Hypothalamus (tissue), 51 donors: Measurements from ENCODE around the gene CYBC1.
A peak's percentile ranks its signal among the peaks of the same experiment; 100 is the strongest.
"Not testable (repeated sequence)": the region's sequence is repeated elsewhere in the genome, so short reads cannot be mapped to it uniquely, and the experiment has no call there.

Experiments
- DNase-seq, 51 donors: peaks; one replicate each; lab custom pipeline; 2025; lab: John Stamatoyannopoulos, UW

Gene CYBC1

DNA sequence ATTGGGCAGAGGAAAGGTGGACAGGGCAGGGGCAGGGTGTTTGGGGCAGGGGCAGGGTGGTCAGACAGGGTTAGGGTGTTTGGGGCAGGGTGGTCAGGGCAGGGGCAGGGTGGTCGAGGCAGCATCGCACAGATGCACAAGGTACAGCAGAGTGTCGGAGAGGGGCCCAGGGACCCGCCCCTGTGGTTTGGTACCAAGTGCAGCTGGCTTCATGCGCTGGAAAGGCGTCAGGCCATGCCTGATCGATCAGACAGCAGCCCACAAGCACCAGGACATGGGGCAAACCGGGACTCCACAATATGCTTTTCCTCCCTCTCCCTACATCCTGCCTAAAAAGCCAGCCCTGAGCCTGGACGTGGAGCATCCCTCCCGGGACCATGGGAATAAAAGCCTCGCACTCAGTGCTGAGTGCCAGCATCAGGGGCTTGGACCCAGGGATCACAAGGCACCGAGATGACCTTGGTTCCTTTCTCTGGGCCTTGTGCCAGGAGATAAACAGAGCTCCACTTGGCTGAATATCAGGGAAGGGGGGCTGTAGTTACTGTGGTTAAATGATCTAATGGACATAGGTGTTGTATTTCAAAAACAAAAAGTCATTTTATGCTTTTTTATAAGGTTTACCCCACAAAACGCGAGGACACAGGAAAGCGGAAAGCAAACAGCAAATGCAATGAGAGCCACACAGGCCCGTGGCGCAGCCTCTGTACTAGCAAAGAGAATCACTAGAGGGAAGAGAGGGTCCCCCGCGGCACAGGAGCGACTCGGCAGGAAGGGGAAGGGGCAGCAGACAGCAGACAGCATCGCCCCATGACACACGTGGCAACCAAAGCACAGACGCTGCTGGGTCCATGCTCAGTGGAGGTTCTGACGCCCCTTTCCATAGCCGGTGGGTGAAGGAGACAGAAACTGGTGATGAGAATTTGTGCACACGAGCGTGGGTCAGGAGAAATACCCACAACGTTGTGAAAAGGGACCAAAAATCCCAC is 37.7 kb downstream of the CYBC1 start:
- DNase-seq = no peak

DNA sequence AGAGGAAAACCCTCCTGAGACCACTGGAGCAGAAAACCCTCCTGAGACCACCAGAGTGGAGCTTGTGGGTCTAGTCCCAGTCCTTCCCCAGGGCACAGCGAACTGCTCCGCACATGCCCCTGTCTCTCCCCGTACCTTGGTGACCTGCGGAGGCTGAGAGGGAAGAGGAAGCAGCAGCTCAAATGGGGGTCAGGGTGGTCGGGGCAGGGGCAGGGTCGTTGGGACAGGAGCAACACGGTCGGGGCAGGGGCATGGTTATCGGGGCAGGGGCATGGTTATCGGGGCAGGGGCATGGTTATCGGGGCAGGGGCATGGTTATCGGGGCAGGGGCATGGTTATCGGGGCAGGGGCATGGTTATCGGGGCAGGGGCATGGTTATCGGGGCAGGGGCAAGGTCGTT is 38.5 kb downstream of the CYBC1 start:
- DNase-seq = not testable (repeated sequence)

DNA sequence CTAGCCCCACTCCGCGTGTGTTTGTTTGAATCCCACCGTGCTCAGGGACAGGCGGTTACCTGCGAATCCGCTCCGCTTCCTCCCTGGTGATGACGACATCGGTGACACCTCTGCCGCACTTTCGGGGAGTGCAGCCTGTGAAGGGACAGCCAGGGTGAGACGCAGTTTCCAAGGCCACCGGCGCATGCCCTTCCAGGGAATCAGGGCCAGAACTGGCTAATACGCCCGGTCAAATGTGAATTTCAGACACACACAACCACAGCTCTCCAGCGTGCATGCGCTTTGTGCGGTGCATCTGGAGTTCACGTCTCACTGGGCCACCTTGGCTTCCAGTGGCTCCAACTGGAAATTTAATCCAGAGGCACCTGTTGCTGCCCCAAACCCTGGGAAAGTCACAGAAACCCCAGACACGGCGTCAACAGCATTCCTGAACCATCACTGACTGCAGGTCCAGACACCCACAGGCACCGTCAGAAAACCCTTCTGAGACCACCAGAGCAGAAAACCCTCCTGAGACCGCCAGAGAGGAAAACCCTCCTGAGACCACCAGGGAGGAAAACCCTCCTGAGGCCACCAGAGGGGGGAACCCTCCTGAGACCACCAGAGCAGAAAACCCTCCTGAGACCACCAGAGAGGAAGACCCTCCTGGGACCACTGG is 39.0 kb downstream of the CYBC1 start:
- no peak for DNase-seq

DNA sequence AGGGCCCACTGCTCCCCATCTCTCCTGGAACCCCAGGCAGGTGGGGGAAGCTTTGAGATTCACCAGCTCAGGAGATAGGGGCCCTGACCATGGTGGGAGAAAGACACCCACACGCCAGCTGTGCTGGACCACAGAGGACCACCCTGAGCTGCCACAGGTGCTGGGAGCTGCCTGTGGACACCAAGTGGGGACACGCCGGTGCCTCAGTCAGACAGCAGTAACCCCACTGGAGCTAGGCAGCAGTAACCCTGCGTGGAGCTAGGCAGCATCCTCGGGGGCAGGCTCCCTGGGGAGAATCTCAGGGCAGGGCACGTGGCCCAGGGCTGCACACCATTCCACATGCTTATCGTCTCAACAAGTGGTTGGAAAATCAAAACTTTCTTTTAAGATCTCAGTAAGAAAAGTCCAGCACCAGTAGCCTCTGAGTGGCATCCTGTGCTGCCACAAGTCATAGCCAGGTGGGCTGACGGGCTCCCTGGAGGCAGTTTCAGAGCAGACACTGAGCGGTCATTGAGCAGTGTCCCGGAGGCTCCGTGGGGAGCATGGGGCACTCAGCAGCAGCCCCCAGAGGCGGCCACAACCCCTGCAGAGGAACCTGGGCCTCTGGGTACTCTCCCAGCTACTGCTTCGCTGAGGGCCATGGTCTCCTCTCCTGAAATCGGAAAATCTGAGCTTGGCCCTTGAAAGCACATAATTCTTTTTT is 40.4 kb downstream of the CYBC1 start:
- DNase-seq = no peak

DNA sequence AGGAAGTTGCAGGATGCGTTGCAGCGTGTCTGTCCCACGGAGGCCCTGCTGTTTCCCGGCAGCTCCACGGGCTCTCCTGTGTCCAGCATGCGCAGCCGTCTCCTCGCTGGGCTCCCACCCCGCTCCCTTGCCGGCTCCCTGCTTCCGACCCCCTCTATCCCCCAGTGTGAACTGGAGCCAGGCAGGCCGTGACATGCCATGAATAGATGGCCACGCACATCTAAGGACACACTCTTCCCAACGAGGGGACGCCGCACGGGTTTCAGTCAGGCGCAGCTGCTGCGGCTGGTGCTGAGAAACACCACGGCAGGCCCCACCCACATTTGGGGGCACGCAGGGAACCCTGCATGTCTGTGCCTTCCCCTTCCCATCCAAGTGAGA is 41.6 kb downstream of the CYBC1 start:
- no peak for DNase-seq

DNA sequence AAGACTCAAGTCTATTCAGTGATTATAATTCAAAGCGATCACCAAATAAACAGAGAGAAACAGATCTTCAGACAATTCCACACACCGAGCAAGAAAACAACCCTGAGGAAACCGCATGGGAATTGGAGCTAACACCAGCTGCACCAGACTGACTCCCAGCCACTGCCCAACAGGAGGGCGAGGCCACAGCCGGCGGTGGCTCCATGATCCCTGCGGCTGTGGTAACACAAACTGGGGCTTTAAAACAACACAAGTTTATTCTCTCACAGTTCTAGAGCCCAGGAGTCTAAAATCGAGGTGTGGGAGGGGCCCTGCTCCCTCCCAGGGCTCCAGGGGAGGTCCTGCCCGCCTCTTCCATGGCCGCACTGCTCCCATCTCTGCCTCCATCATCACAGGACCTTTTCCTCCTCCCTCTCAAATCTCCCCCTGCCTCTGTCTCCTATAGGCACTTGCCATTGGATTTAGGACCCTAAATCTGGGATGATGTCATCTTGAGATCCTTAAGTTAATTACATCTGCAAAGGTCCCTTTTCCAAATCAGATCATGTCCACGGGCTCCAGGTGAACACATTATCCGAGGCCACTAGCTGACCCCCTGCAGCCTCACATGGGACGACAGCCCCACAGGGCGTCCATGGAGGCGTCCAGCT is 42.1 kb downstream of the CYBC1 start:
- no peak for DNase-seq

DNA sequence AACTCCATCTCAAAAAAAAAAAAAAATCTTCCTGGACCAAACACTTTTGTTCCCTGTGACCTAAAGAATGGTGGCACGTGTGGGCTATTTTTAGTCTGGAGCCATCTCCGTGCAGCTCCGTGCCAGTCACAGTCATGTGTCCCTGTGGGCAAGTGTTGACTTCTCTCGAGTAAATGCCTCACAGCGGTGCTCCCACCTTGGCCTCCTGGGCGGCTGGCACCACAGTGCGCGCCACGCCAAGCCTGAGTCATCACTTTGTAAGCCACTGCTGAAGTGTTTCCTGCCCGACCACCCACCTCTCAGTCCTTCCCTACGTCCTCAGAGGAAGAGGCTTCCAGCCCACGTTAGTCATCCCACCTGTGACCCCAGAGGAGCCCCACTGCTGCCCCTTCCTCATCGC is 43.3 kb downstream of the CYBC1 start:
- no peak for DNase-seq

DNA sequence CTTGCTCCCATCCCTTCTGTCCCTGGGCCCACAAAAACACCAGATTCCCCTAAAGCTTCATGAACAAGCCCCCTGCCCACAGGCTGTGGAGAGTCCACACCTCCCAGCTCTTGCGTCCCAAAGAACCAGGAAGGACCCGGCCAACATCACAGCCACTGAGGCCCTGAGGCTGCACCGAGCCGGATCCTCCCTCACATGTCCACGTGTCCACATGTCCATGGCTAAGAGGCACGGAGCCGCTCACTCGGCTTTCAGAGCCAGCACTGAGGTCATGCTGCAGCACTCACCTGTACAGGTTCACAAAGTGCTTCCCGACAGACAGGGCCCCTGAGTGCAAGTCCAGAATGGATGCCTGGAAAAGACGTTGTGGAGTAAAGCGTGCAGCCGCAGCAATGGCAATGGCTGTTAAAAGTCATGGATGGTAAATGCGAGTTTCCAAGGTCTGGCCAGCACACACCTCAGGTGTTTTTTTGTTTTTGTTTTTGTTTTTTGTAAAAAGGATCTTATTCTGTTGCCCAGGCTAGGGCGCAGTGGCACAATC is 44.4 kb downstream of the CYBC1 start:
- DNase-seq = no peak

DNA sequence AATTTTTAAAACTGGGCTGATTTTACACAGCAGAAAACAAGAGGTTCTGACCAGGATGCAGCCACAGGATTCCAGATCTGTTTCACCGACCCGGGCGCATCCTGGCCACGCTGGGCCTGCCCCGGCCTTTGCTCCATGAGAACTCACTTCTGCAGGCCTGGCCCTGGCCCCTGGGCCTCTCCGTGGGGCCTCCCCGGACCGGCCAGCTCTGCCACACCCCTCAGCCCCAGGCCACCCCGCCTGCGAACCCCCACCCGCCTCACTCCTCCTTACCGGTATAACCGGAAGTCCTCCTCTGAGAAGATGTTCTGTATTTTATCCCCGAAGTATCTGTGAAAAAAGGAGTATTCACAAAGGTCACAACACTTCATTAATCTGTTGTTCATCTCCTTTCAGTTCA is 45.5 kb downstream of the CYBC1 start:
- no peak for DNase-seq

DNA sequence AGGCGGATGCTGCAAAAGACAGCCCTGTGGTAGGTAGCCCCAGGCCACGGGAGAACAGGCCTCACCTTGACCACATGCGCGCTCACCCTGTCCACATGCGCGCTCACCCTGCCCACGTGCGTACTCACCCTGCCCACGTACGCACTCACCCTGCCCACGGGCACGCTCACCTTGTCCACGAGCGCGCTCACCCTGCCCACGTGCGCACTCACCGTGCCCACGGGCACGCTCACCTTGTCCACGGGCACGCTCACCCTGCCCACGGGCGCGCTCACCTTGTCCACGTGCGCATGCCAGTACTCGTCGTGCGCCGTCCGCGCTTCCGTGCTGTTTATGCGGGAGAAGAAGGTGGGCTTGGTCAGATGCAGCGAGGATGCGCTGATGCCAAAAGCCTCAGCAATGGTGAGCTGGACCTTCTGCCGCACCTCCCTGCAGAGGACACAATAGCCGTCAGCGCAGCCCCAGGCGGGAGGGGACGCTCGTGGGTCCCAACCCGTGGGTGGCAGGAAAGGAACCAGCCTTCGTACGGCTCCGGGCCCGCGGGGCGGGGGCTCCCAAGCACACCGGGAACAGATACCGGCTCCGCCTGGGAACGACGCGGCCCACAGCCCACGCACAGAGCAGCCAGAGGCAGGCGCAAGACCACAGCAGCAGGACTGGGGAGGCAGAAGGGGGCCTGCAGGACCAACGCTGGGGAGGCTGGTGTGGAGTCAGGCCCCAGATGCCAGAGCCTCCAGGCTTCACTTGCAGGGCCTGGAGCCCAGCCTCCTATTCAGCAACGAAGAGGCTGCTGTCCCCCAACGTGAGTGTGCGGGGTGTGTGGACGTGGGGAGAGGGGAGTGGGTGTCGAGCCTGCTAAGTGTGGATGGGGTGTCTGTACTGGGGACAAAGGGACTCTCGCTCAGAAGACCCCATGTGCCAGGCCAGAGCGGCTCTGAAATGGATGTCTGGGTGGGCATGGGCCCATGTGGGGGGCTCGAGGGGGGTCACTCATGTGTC is 46.6 kb downstream of the CYBC1 start:
- DNase-seq = no peak

DNA sequence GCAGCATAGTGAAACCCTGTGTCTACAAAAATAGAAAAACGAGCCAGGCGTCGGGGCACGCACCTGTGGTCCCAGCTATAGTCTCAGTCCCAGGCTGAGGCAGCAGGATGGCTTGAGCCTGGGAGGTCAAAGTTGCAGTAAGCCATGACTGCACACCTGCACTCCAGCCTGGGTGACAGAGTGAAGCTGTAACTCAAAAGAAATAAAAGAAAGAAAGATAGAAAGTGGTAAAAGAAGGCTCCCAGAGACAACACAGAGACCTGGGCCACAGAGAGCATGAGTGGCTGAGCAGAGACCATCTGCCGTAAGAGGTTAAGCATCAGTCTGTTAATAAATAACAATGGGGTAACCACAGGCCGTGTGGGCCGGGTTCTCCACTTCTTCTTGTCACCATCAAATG is 47.7 kb downstream of the CYBC1 start:
- DNase-seq = no peak

DNA sequence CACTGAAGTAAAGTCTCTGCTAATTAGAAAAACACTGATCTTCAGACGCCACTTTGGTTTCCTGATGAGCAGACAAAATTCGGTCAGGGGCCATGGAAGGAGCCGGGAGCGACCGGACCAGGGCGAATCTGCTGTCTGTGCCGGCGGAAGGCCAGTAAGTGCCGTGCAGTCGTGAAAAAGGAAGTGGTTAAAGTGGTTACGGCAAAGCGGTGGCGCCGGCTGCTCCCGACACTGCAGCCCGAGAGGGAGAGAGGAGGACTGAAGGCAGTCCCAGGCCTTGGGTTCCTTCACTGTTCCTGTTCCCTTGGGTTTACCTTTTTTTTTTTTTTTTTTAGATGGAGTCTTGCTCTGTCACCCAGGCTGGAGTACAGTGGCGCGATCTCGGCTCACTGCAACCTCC is 49.7 kb downstream of the CYBC1 start:
- DNase-seq = peak in 7 of 51 donors; percentile 5 to 21 (median 14)

DNA sequence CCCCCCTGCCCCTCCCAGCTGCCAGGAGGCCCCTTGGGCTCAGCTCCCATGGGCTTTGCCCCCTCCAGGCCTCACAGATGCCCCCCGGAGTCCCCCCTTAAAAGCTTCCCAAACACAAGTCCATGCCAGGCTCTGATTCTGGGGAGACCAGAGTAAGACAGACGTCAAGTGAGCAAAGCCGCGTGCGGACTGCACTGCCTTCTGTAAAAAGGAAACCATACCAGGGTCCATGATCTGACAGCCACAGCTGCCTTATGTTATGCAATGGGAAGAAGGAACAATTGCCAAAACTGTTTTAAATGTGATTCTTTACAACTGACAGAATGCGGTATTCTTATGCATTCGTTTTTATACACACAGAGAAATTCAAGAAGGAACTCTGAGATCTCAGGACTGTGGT is 50.3 kb downstream of the CYBC1 start:
- no peak for DNase-seq

DNA sequence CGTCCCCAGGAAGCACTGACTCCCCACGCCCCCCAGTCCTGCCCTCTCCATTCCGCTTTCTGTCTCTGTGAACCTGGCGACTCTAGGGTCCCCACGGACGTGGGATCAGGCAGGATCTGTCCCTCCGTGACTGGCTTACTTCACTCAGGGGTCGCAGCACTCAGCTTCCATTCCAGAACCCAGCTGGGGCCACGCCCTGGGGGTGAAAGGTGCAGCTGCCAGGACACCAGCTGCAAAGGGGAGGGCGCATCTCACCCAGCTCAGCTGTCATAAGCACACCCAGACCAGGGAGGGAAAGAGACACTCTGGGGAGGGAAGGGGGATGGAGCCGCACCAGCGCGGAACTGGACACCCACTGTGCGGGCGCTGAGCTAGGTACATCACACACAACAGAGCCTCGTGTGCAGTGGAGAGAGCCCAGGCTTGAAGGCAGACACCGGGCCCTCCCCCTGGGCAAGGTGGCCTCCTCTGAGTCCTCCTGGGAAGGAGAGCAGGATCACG is 50.9 kb downstream of the CYBC1 start:
- DNase-seq = no peak

DNA sequence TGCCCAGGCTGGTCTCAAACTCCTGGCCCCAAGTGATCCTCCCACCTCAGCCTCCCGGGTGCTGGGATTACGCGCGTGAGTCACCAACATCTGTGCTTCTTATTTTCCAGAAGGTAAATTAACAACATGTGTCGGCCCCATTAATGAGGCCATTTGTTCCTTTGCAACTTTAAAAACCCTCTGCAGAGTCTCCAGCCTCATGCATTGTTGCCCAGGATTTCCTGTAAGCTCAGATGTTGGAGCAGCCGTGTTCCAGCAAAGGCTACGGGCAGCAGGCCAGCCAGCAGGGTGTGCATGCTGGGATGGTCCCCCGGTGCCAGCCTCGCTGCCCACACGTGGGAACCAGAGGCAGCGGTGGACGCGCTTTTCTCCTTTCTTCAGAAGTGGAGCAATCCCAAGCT is 51.5 kb downstream of the CYBC1 start:
- DNase-seq = peak in 34 of 51 donors; percentile 4 to 65 (median 32)

DNA sequence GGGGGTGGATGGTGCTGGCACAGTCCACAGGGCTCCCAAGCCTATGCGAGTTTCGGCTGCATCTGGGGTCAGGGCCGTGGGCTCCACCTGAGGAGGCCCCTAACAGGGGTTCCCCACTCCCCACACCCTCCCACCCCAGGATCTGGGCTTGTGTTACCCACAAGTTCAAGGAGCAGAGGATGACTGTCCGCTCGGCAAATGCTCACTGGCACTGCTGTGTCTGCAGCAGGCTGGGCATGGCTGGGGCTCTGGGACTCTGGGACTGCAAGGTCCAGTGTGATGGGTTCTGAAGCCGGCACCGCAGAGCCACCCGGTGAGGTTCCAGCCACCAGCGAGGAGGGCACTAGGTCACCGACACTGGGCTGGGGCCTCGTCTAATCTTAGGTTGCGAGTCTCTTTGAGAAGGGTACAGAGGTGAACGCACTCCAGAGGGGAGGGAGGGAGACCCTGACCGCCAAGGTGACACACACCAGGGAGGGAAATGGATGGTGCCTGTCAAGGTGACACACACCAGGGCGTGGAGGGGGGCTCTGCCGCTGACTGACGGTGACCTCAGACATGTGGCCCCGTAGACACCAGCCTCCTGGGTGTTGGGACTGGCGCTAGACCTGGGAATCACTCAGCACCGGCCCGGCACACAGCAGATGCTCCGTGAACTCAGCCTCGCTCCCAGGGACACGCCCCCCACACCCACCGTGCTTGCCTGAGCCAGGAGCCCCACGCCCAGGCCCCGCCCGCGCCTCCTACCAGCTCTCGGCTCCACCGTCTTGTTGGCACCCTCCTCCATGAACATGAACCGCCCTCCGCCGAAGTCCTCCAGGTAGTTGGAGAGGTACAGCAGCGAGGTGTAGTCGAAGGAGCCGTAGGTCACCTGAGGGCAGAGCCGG is 52.9 kb downstream of the CYBC1 start:
- DNase-seq = no peak

DNA sequence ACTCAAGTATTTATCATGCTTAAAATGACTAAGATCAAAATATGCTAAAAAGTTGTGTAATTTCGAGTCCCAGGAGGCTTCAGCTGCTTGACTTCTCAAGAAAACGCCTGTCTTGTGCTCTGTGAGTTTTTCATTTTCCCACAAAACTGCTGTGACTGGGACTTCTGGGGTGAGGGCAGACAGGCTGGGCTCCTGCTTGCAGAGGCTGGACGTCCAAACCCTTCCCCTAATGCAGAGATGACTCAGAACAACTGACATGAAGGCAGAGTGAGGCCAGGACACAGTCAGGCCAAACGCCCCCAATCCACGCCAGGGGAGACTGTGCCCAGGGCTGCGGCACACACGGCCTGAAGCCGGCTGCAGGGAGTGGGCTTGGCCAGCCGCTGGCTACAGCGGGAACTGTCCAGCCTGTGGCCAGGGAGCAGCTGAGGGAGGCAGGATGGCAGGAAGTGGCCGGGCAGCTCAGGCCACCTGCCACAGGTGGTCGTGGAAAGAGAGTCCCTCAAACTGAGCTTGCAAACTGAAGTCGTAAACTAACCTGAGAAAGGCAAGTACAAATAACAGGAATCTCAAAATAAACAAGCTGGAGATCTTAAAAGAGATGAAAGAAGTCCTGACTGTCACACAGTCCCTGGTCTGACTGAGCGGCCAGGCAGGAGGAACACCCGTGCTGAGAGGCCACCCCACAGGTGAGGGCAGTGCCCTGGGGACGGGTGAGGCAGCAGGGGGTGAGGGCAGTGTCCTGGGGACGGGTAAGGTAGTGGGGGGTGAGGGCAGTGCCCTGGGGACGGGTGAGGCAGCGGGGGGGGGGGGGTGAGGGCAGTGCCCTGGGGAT is 53.7 kb downstream of the CYBC1 start:
- DNase-seq = no peak
